ENCODE data around the gene GMCL1. TPM values are rescaled to one million over a fixed set of nuclear protein-coding genes. Genes with fewer than 3 reads are reported as not detected.

GMCL1 gene
- total and polyA plus RNA-seq, 2 of the 13 experiments (the other 11 are each of a cell fraction or from before 2014, with no cell fraction given), result 18.7 to 24.0 TPM

- DNase-seq (ENCODE audit: low spot score) (no peak), ATAC-seq (no peak), FAIRE-seq (no peak)
- WGBS (ENCODE audit: low lambda C conversion rate), result 95% methylated on average over 5 of the region's 5 CpGs
- Histone ChIP-seq H3K4me2 (ENCODE audit: low read depth, low read length) (no peak overlapping the region), H3K79me2 (ENCODE audit: insufficient read depth, low read length) (peaks cover 61% of the 10 kb centered on the region), H3K27me3 (ENCODE audit: control insufficient read depth in 1 of 2, insufficient read depth in 2 of 2, low read length in 2 of 2) (no peaks in the 10 kb centered on the region), H3K9me3 (ENCODE audit: low read length) (no peaks in the 10 kb centered on the region), H2AFZ (ENCODE audit: low read length) (no peak overlapping the region), H4K20me1 (ENCODE audit: insufficient read depth, low read length) (peaks cover 5% of the 10 kb centered on the region; the same call in 1 of the 2 replicates), H3K4me1 (ENCODE audit: insufficient read depth, low read length) (peaks cover 52% of the 10 kb centered on the region), H3K4me3 (replicated peaks in 1 of 3; ENCODE audit: insufficient read depth in 1 of 3, low read depth in 2 of 3, low read length in 3 of 3) (no peak overlapping the region), H3K9ac (ENCODE audit: insufficient read depth, low read depth, low read length) (no peak overlapping the region), H3K36me3 (replicated peaks in 1 of 2; ENCODE audit: control insufficient read depth in 1 of 2, insufficient read depth in 2 of 2, low read length in 2 of 2) (peaks cover 7 to 45% of the 10 kb centered on the region in 2 experiments), H3K27ac (ENCODE audit: extremely low read length, insufficient read depth, low read length) (no peak overlapping the region)
- intact Hi-C loops (cut with micrococcal nuclease; ENCODE audit: unreplicated experiment) (no loop called here), in situ Hi-C loops (cut with HindIII; ENCODE audit: extremely low pct_ligation_motif_present, low pct_unique_long_range_greater_than_20kb) (no loop called here)
- ChIA-PET CTCF (ENCODE audit: low intra/inter-chr PET ratio, low total read pairs) (no interaction called here), POLR2A (no interaction called here)
- TF ChIP-seq E2F1 (CRISPR knock-in tag; IDR thresholded peaks at IDR 0.05) (no peak), ATF7 (IDR thresholded peaks at IDR 0.05) (no peak), ATF7 (CRISPR knock-in tag; IDR thresholded peaks at IDR 0.05) (no peak), ZNF484 (CRISPR knock-in tag; IDR thresholded peaks at IDR 0.05; ENCODE audit: borderline replicate concordance, low read depth) (no peak), ZNF724P (CRISPR knock-in tag; IDR thresholded peaks at IDR 0.05; ENCODE audit: borderline replicate concordance) (no peak), CHCHD3 (CRISPR knock-in tag; IDR thresholded peaks at IDR 0.05) (no peak), HHEX (CRISPR knock-in tag; IDR thresholded peaks at IDR 0.05) (no peak), SMYD3 (CRISPR knock-in tag; IDR thresholded peaks at IDR 0.05) (no peak), JUN (CRISPR knock-in tag; IDR thresholded peaks at IDR 0.05) (no peak), HMGXB4 (CRISPR knock-in tag; IDR thresholded peaks at IDR 0.05; ENCODE audit: borderline replicate concordance in 1 of 2, low read depth in 1 of 2) (no peak), ZNF772 (CRISPR knock-in tag; IDR thresholded peaks at IDR 0.05) (no peak), DMTF1 (CRISPR knock-in tag; IDR thresholded peaks at IDR 0.05) (no peak)
- TF ChIP-seq, protein P1, sequence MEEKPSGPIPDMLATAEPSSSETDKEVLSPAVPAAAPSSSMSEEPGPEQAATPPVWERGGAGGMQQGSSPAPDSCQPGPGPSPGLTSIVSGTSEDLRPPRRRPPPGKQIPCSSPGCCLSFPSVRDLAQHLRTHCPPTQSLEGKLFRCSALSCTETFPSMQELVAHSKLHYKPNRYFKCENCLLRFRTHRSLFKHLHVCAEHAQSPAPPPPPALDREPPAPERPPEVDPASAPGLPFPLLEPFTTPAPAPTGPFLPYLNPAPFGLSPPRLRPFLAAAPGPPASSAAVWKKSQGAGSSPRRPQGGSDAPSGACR (CRISPR knock-in tag; IDR thresholded peaks at IDR 0.05), result no peak
- no TSS peak for BruUV-seq (replicated peaks)
These were observed 6.9 kb downstream of the GMCL1 start for GRCh38 chr2:69836316-69836715.
